Right lobe of liver (tissue), 6 donors: ENCODE data around the gene KIF3C. TPM values are rescaled to one million over a fixed set of nuclear protein-coding genes. Genes with fewer than 3 reads are reported as not detected.

Source experiments
- ATAC-seq, 4 donors: fragments of 200-7000 bp; cut with Tn5 transposase; one replicate each; pipeline ENCODE4 v1.9.1; 2020; ENCODE audit warnings: mild to moderate bottlenecking in 4 of 4, moderate library complexity in 4 of 4
- DNase-seq, 3 donors: peaks; one replicate each; pipeline ENCODE4 v3.0.0-alpha.2; 2020
- H3K27ac ChIP-seq, 3 donors: fragments of 200-600 bp; one replicate each; pipeline ENCODE4 v1.8.0; 2022
- H3K27me3 ChIP-seq, 2 donors: fragments of 200-600 bp; one replicate each; pipeline ENCODE4 v1.8.0; 2022
- H3K36me3 ChIP-seq, 4 donors: fragments of 200-600 bp; sonication (generic) in 1 of 4; one replicate each; pipeline versions ENCODE4 v1.5.1 to v1.8.0; 2017 to 2022; ENCODE audit warnings: control low read depth in 1 of 4
- H3K4me1 ChIP-seq, 4 donors: fragments of 200-600 bp; sonication (generic) in 1 of 4; one replicate each; pipeline versions ENCODE4 v1.5.1 to v1.8.0; 2017 to 2022; ENCODE audit warnings: control low read depth in 1 of 4
- H3K4me3 ChIP-seq, 3 donors: fragments of 200-600 bp; one replicate each; pipeline ENCODE4 v1.8.0; 2022
- H3K9me3 ChIP-seq, 4 donors: fragments of 200-600 bp; sonication (generic) in 1 of 4; one replicate each; pipeline versions ENCODE4 v1.5.1 to v1.8.0; 2017 to 2022; ENCODE audit warnings: control low read depth in 1 of 4
- CTCF ChIP-seq, 4 donors: fragments of 200-600 bp in 3 of 4; fragments of 450-650 bp in 1 of 4; IDR thresholded peaks; one replicate each; pipeline versions ENCODE4 v1.5.1 to v1.8.0; 2016 to 2022; ENCODE audit warnings: antibody characterized with exemption in 4 of 4, mild to moderate bottlenecking in 2 of 4
- POLR2A ChIP-seq: fragments of 450-650 bp; IDR thresholded peaks from one replicate; pipeline ENCODE4 v1.6.1; 2017; ENCODE audit warnings: antibody characterized with exemption, mild to moderate bottlenecking
- WGBS: methylation state at CpG from one replicate; pipeline ENCODE4 v1.1.6; 2018; ENCODE audit warnings: low coverage, low lambda C conversion rate; ENCODE audit not compliant: insufficient coverage; ENCODE audit errors: missing lambda C conversion rate; 5-methylcytosine and 5-hydroxymethylcytosine counted together
- intact Hi-C, 2 donors: fragments of 100-400 bp; cut with DNase I; formaldehyde crosslinking; loops; one replicate each; pipeline versions ENCODE4 v1.11.2 to v1.14.1; 2022
- total RNA-seq, 6 experiments: library from RNA; depleted of rRNA in 2 of 6; stranded (reverse); fragments of >200 nt in 2 of 6; fragmentation: NEBNext Ultra II Directional in 3 of 6; extraction: Animal tissue kit (Norgen Biotek cat#: 25700) in 3 of 6; gene quantifications; one replicate each; pipeline versions ENCODE4 v1.1.0 to v1.2.4, GENCODE V29; 2016 to 2023
- donor health status: DM: no; HTN: yes; CAD: no.
- donor health status: DM: no; HTN: no; CAD: no.
- donor health status: DM: no; HTN: no; CAD: no.
- donor health status: DM: no; HTN: yes; CAD: no.
- donor health status: DM: no; HTN: yes; CAD: no.

KIF3C gene
- total RNA-seq, 6 experiments from 2014 or later: 0.88 to 2.2 (median 1.0) TPM

- TF ChIP-seq CTCF (IDR thresholded peaks at IDR 0.05) (no peak), POLR2A (no peak)
- no peaks in the 10 kb centered on the region for H3K9me3 ChIP-seq
- no peaks in the 10 kb centered on the region for H3K36me3 ChIP-seq
- H3K27me3 ChIP-seq: no peaks in the 10 kb centered on the region
- intact Hi-C loops: no loop called here
- WGBS: 72% methylated on average over 5 of the region's 5 CpGs
- DNase-seq (no peak), ATAC-seq (no peak)
- H3K4me3 ChIP-seq: no peak overlapping the region
- H3K27ac ChIP-seq: no peak overlapping the region
- no peaks in the 10 kb centered on the region for H3K4me1 ChIP-seq
Measured at GRCh38 chr2:25891672-25892071, 90.6 kb downstream of the KIF3C start.

GRCh38 chr2:25887624-25888242, 94.6 kb downstream of the KIF3C start:
- no peak for TF ChIP-seq CTCF (IDR thresholded peaks at IDR 0.05)
- no peak for TF ChIP-seq POLR2A
- ATAC-seq (no peak), DNase-seq (no peak)
- Histone ChIP-seq H3K4me3 (no peak overlapping the region), H3K27ac (no peak overlapping the region), H3K4me1 (no peaks in the 10 kb centered on the region), H3K36me3 (no peaks in the 10 kb centered on the region), H3K9me3 (no peaks in the 10 kb centered on the region), H3K27me3 (no peaks in the 10 kb centered on the region)
- WGBS: 79% methylated on average over 5 of the region's 5 CpGs
- intact Hi-C loops: no loop called here

- Histone ChIP-seq H3K36me3 (no peaks in the 10 kb centered on the region), H3K4me1 (no peaks in the 10 kb centered on the region), H3K4me3 (no peak overlapping the region), H3K27me3 (no peaks in the 10 kb centered on the region), H3K27ac (no peak overlapping the region), H3K9me3 (no peaks in the 10 kb centered on the region)
- ATAC-seq (no peak), DNase-seq (no peak)
- intact Hi-C loops: no loop called here
- WGBS: 71% methylated on average over 1 of the region's 2 CpGs
- no peak for TF ChIP-seq POLR2A
- TF ChIP-seq CTCF (IDR thresholded peaks at IDR 0.05): no peak
Measured at GRCh38 chr2:25885933-25886332, 96.4 kb downstream of the KIF3C start.

GRCh38 chr2:25881764-25882163, 100.5 kb downstream of the KIF3C start:
- no peaks in the 10 kb centered on the region for H3K9me3 ChIP-seq
- intact Hi-C loops: no loop called here
- no peak overlapping the region for H3K27ac ChIP-seq
- H3K4me3 ChIP-seq: no peak overlapping the region
- no peaks in the 10 kb centered on the region for H3K36me3 ChIP-seq
- TF ChIP-seq CTCF (IDR thresholded peaks at IDR 0.05) (no peak), POLR2A (no peak)
- peaks cover 0 to 11% (median 2%) of the 10 kb centered on the region in 4 donors for H3K4me1 ChIP-seq
- ATAC-seq (no peak), DNase-seq (no peak)
- H3K27me3 ChIP-seq: no peaks in the 10 kb centered on the region
- WGBS: 67% methylated on average over 4 of the region's 4 CpGs
